Heart right ventricle (tissue), 16 donors: ENCODE measurements around the gene TMIE. TPM values are rescaled to one million over a fixed set of nuclear protein-coding genes. Genes with fewer than 3 reads are reported as not detected.
A peak's percentile ranks its signal among the peaks of the same experiment; 100 is the strongest.

ENCODE experiments used
- ATAC-seq, 8 donors: fragments of 200-7000 bp; cut with Tn5 transposase; one replicate each; pipeline ENCODE4 v1.9.1; 2020; ENCODE audit warnings: mild to moderate bottlenecking in 8 of 8, moderate library complexity in 8 of 8, moderate number of reproducible peaks in 1 of 8
- DNase-seq, 2 donors: peaks; one replicate each; pipeline ENCODE4 v3.0.0-alpha.2; 2020
- H3K27ac ChIP-seq, 10 donors: fragments of 200-600 bp; sonication (generic) in 2 of 10; one replicate each; pipeline versions ENCODE4 v1.5.0 to v1.8.0; 2020 to 2022; ENCODE audit warnings: mild to moderate bottlenecking in 3 of 10
- H3K27me3 ChIP-seq, 7 donors: fragments of 200-600 bp; one replicate each; pipeline ENCODE4 v1.8.0; 2021 to 2022; ENCODE audit warnings: mild to moderate bottlenecking in 2 of 7
- H3K36me3 ChIP-seq, 9 donors: fragments of 200-600 bp; sonication (generic) in 1 of 9; one replicate each; pipeline versions ENCODE4 v1.5.0 to v1.8.0; 2020 to 2022; ENCODE audit warnings: mild to moderate bottlenecking in 2 of 9
- H3K4me1 ChIP-seq, 9 donors: fragments of 200-600 bp; sonication (generic) in 1 of 9; one replicate each; pipeline versions ENCODE4 v1.5.0 to v1.8.0; 2020 to 2022; ENCODE audit warnings: mild to moderate bottlenecking in 4 of 9
- H3K4me3 ChIP-seq, 10 donors: fragments of 200-600 bp; sonication (generic) in 2 of 10; one replicate each; pipeline versions ENCODE4 v1.5.0 to v1.8.0; 2020 to 2022; ENCODE audit warnings: mild to moderate bottlenecking in 7 of 10, moderate library complexity in 2 of 10
- H3K9me3 ChIP-seq, 11 donors: fragments of 200-600 bp in 10 of 11; sonication (generic) in 2 of 11; one replicate each; pipeline versions ENCODE4 v1.5.0 to v1.8.0; 2013 to 2022; ENCODE audit warnings: mild to moderate bottlenecking in 2 of 11, control low read depth in 1 of 11, moderate library complexity in 1 of 11
- CTCF ChIP-seq, 9 donors: fragments of 200-600 bp; sonication (generic) in 2 of 9; IDR thresholded peaks; one replicate each; pipeline versions ENCODE4 v1.5.0 to v1.8.0; 2021 to 2022; ENCODE audit warnings: antibody characterized with exemption in 9 of 9, mild to moderate bottlenecking in 5 of 9, moderate library complexity in 1 of 9
- WGBS, 2 donors: extraction: QIAGEN DNeasy Blood & Tissue Kit; methylation state at CpG; one replicate each; pipeline ENCODE4 v1.1.7; 2013; ENCODE audit warnings: inconsistent platforms in 1 of 2; 5-methylcytosine and 5-hydroxymethylcytosine counted together
- intact Hi-C, 10 donors: fragments of 100-400 bp; cut with DNase I; formaldehyde crosslinking; loops; one replicate each; pipeline versions ENCODE4 v1.11.1 to v1.14.2; 2022
- polyA plus RNA-seq, 2 donors: library from polyadenylated mRNA; stranded (reverse); fragments of 200-250 nt; gene quantifications; one replicate each; pipeline ENCODE4 v1.2.3, GENCODE V29; 2013
- total RNA-seq, 10 donors: library from RNA; stranded (reverse); fragmentation: NEBNext Ultra II Directional in 3 of 10; extraction: Animal tissue kit (Norgen Biotek cat#: 25700) in 3 of 10; gene quantifications; one replicate each; pipeline versions ENCODE4 v1.2.1 to v1.2.4, GENCODE V29; 2021 to 2023
- donor health status: Arrhythmogenic right ventricular cardiomyopathy.
- donor health status: ischemic (EF 13 %, LVEDD 7.1; RV severe dilation, severe dysfunction).
- donor health status: healthy with polysubstance abuse.
- donor health status: DM: no; HTN: yes; CAD: no.
- donor health status: DM: no; HTN: no; CAD: no.
- donor health status: ischemic (EF 25% LVEDD 6.9; RV normal size, moderate dysfunction).
- donor health status: ischemic (EF 25% LVEDD 5.7; RV mildly dilated, moderate dysfunction).
- donor health status: healthy.
- donor health status: DM: yes; HTN: yes; CAD: no.
- donor health status: Ischemic cardiomyopathy.
- donor health status: ischemic (EF 35%, LVEDD 5.7; RV mildly dilated, moderate dysfunction).
- donor health status: nonischemic (EF 11% LVEDD 7.7; RV severe dilation, severe dysfunction).
- donor health status: DM: yes; HTN: yes; CAD: no.
- donor health status: PGD.
- donor health status: ischemic (EF 29% LVEDD 5.4; RV normal size, mild dysfunction).
- donor health status: nonischemic (EF 23%, LVEDD 6.1; RV moderate dilation, normal function).

The TMIE gene
- total and polyA plus RNA-seq, 12 donors: 0.21 to 1.2 (median 0.48) TPM; not detected in 1

- H3K4me1 ChIP-seq: peaks cover 0 to 6% (median 0%) of the 10 kb centered on the region in 9 donors
- no peak for TF ChIP-seq CTCF (IDR thresholded peaks at IDR 0.05)
- H3K27me3 ChIP-seq: peaks cover 0 to 13% (median 8%) of the 10 kb centered on the region in 7 donors
- DNase-seq (peak in 1 of 2 donors; percentile 4), ATAC-seq (no peak)
- intact Hi-C loops: loop anchor here in 1 of 10 donors (10.0 kb wide), 1 partner anchor 612 kb away; no protein-coding TSS in a partner anchor
- H3K4me3 ChIP-seq: no peak overlapping the region
- H3K9me3 ChIP-seq: no peaks in the 10 kb centered on the region
- WGBS, 2 donors: 85 to 90% methylated on average over 14 of the region's 14 CpGs
- H3K36me3 ChIP-seq: no peaks in the 10 kb centered on the region
- no peak overlapping the region for H3K27ac ChIP-seq
Measured at GRCh38 chr3:46713050-46713897, 12.1 kb downstream of the TMIE start.

GRCh38 chr3:46713898-46714552, 12.8 kb downstream of the TMIE start:
- TF ChIP-seq CTCF (IDR thresholded peaks at IDR 0.05): no peak
- Histone ChIP-seq H3K36me3 (no peaks in the 10 kb centered on the region), H3K4me1 (peaks cover 0 to 6% (median 0%) of the 10 kb centered on the region in 9 donors), H3K27ac (no peak overlapping the region), H3K9me3 (no peaks in the 10 kb centered on the region), H3K4me3 (no peak overlapping the region), H3K27me3 (peaks cover 0 to 21% (median 13%) of the 10 kb centered on the region in 7 donors)
- WGBS, 2 donors: 87 to 88% methylated on average over 22 of the region's 22 CpGs
- intact Hi-C loops: loop anchor here in 1 of 10 donors (10.0 kb wide), 1 partner anchor 611 kb away; no protein-coding TSS in a partner anchor
- DNase-seq: peak in 1 of 2 donors; percentile 6
- no peak for ATAC-seq

- peaks cover 0 to 6% (median 0%) of the 10 kb centered on the region in 9 donors for H3K4me1 ChIP-seq
- ATAC-seq (no peak), DNase-seq (peak in 1 of 2 donors; percentile 2)
- H3K27me3 ChIP-seq: peaks cover 0 to 29% (median 13%) of the 10 kb centered on the region in 7 donors
- H3K36me3 ChIP-seq: no peaks in the 10 kb centered on the region
- no peak overlapping the region for H3K4me3 ChIP-seq
- TF ChIP-seq CTCF (IDR thresholded peaks at IDR 0.05): no peak
- 85 to 93% methylated on average over 10 of the region's 10 CpGs for WGBS, 2 donors
- intact Hi-C loops: loop anchor here in 1 of 10 donors (10.0 kb wide), 1 partner anchor 610 kb away; no protein-coding TSS in a partner anchor
- no peaks in the 10 kb centered on the region for H3K9me3 ChIP-seq
- no peak overlapping the region for H3K27ac ChIP-seq
Measured at GRCh38 chr3:46714728-46715506, 13.7 kb downstream of the TMIE start.
